Measurements from ENCODE around the gene VWA3B. TPM values are rescaled to one million over a fixed set of nuclear protein-coding genes. Genes with fewer than 3 reads are reported as not detected.
"Not testable (repeated sequence)": the region's sequence is repeated elsewhere in the genome, so short reads cannot be mapped to it uniquely, and the experiment has no call there.

VWA3B gene
- total RNA-seq, 2 donors from 2014 or later, result 4.0 TPM; not detected in 1

DNA sequence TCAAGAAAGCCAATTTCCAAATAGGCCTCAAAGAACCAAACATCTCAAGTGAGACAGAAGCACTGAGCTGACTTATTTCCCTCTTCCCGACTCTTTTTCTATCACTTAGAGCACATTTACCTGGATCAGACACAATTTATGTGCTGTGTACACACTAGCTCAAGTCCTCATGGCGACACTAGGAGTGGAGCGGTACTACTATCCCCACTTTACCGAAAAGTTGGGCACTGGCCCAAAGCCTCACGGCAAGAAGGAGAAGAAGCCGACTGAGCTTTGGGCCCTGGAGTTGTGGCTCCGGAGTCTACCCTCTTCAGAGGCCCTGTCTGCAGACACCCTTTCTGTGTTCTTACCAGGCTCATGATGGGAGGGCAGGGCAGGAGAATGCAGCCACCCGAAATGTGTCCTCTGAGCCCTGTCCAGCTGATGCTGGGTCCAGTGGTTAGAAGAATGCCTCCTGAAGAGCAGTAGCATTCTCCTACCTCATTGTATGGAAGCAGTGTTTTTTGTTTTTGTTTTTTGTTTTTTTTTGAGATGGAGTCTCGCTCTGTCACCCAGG lies 167.6 kb downstream of the VWA3B start:
- DNase-seq (ENCODE audit: low spot score), result no peak
- no peak overlapping the region for H3K27ac ChIP-seq
- WGBS, result 93% methylated on average over 9 of the region's 9 CpGs

DNA sequence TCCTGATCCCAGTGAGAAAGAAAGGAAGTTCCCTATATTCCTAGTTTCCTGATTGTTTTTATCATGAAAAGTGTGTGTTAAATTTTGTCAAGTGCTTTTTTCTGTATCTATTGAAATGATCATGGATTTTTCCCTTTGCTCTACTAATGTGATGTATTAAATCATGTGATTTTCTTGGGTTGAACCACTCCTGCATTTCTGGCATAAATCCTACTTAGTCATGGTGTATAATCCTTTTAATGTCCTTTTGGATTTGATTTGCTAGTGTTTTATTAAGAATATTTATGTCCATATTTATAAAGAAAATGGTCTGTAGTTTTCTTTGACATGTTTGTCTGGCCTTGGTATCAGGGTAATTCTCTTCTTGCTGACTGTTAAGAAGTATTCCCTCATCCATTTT lies 171.9 kb downstream of the VWA3B start:
- H3K4me3 ChIP-seq, result no peak overlapping the region
- H3K27ac ChIP-seq, result no peak overlapping the region
- no peaks in the 10 kb centered on the region for H3K27me3 ChIP-seq (replicated peaks; ENCODE audit: insufficient read depth)
- intact Hi-C loops (cut with DNase I), result no loop called here
- no peak for TF ChIP-seq CTCF (IDR thresholded peaks at IDR 0.05)
- no peak for TF ChIP-seq POLR2A (IDR thresholded peaks at IDR 0.05)
- TF ChIP-seq POLR2AphosphoS5 (IDR thresholded peaks at IDR 0.05), result no peak
- DNase-seq (ENCODE audit: low spot score), result no peak
- H3K4me1 ChIP-seq (replicated peaks), result no peaks in the 10 kb centered on the region
- H3K36me3 ChIP-seq, result no peaks in the 10 kb centered on the region
- H3K9me3 ChIP-seq, result no peaks in the 10 kb centered on the region

More for the DNA sequence above, 167.6 kb downstream of the VWA3B start:
- Histone ChIP-seq H3K4me1 (replicated peaks) (no peaks in the 10 kb centered on the region), H3K4me3 (no peak overlapping the region), H3K36me3 (no peaks in the 10 kb centered on the region), H3K9me3 (no peaks in the 10 kb centered on the region), H3K27me3 (replicated peaks; ENCODE audit: insufficient read depth) (no peaks in the 10 kb centered on the region)
- intact Hi-C loops (cut with DNase I), result no loop called here
- TF ChIP-seq CTCF (IDR thresholded peaks at IDR 0.05) (no peak), POLR2AphosphoS5 (IDR thresholded peaks at IDR 0.05) (no peak), POLR2A (IDR thresholded peaks at IDR 0.05) (no peak)

DNA sequence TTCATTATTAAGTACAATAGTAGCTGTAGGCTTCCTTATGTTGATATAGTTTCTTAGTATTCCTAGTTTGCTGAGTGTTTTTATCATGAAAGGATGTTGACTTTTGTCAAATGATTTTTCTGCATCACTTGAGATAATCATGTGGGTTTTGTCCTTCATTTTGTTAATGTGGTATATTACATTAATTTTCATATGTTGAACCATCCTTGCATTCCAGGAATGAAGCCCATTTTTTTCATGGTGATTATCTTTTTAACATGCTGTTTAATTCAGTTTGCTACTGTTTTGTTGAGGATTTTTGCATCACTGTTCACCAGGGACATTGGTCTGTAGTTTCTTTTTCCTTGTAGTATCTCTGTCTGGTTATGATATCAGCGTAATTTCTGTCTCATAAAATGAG lies 176.4 kb downstream of the VWA3B start:
- H3K36me3 ChIP-seq, result no peaks in the 10 kb centered on the region
- no peak for DNase-seq (ENCODE audit: low spot score)
- H3K4me1 ChIP-seq (replicated peaks), result no peaks in the 10 kb centered on the region
- H3K27ac ChIP-seq, result no peak overlapping the region
- H3K4me3 ChIP-seq, result no peak overlapping the region
- TF ChIP-seq POLR2A (IDR thresholded peaks at IDR 0.05) (no peak), CTCF (IDR thresholded peaks at IDR 0.05) (no peak), POLR2AphosphoS5 (IDR thresholded peaks at IDR 0.05) (no peak)
- H3K9me3 ChIP-seq, result no peaks in the 10 kb centered on the region
- WGBS, result 91% methylated on average over 1 of the region's 1 CpG
- H3K27me3 ChIP-seq (replicated peaks; ENCODE audit: insufficient read depth), result no peaks in the 10 kb centered on the region
- intact Hi-C loops (cut with DNase I), result no loop called here

DNA sequence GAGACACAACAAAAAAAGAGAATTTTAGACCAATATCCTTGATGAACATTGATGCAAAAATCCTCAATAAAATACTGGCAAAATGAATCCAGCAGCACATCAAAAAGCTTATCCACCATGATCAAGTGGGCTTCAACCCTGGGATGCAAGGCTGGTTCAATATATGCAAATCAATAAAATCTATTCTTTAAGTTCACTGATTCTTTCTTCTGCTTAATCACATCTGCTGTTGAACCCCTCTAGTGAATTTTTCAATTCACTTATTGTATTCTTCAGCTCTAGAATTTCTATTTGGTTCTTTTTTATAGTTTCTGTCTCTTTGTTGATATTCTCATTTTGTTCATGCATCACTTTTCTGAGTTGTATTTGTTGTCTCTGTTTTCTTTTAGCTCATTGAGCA lies 181.3 kb downstream of the VWA3B start:
- H3K27me3 ChIP-seq (replicated peaks; ENCODE audit: insufficient read depth); H3K9me3 ChIP-seq; H3K27ac ChIP-seq; DNase-seq (ENCODE audit: low spot score); H3K36me3 ChIP-seq; H3K4me1 ChIP-seq (replicated peaks); H3K4me3 ChIP-seq; intact Hi-C loops (cut with DNase I): not testable (repeated sequence)

GRCh38 chr2:98269274-98269673 lies 182.3 kb downstream of the VWA3B start:
- no peaks in the 10 kb centered on the region for H3K36me3 ChIP-seq
- WGBS, result 32% methylated on average over 2 of the region's 2 CpGs
- peak in 3 of 4 experiments; percentile 61 to 71 (median 70) for TF ChIP-seq CTCF (IDR thresholded peaks at IDR 0.05)
- TF ChIP-seq POLR2AphosphoS5 (IDR thresholded peaks at IDR 0.05), result no peak
- TF ChIP-seq POLR2A (IDR thresholded peaks at IDR 0.05), result no peak
- H3K27me3 ChIP-seq (replicated peaks; ENCODE audit: insufficient read depth), result no peaks in the 10 kb centered on the region
- H3K4me3 ChIP-seq, result no peak overlapping the region
- H3K4me1 ChIP-seq (replicated peaks), result no peaks in the 10 kb centered on the region
- no peak overlapping the region for H3K27ac ChIP-seq
- H3K9me3 ChIP-seq, result no peaks in the 10 kb centered on the region
- intact Hi-C loops (cut with DNase I), result no loop called here
- peak; percentile 43 for DNase-seq (ENCODE audit: low spot score)

All from prostate gland (tissue), 2 donors.